VCaP (cell line): Measurements from ENCODE around the gene XPNPEP1.

Experiments used
- H3K27ac ChIP-seq: fragments of 450-650 bp; 2 replicates; pipeline ENCODE4 v1.5.1; 2017
- TF ChIP-seq, protein P1 (sequence below): fragments of 450-650 bp; conservative IDR thresholded peaks from 2 replicates; pipeline ENCODE4 v1.5.1; 2017; ENCODE audit warnings: mild to moderate bottlenecking, moderate library complexity

XPNPEP1 gene

GRCh38 chr10:109939315-109939961 is 16.1 kb upstream of the XPNPEP1 start:
- TF ChIP-seq, protein P1, sequence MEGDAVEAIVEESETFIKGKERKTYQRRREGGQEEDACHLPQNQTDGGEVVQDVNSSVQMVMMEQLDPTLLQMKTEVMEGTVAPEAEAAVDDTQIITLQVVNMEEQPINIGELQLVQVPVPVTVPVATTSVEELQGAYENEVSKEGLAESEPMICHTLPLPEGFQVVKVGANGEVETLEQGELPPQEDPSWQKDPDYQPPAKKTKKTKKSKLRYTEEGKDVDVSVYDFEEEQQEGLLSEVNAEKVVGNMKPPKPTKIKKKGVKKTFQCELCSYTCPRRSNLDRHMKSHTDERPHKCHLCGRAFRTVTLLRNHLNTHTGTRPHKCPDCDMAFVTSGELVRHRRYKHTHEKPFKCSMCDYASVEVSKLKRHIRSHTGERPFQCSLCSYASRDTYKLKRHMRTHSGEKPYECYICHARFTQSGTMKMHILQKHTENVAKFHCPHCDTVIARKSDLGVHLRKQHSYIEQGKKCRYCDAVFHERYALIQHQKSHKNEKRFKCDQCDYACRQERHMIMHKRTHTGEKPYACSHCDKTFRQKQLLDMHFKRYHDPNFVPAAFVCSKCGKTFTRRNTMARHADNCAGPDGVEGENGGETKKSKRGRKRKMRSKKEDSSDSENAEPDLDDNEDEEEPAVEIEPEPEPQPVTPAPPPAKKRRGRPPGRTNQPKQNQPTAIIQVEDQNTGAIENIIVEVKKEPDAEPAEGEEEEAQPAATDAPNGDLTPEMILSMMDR = no peak
- no peak overlapping the region for H3K27ac ChIP-seq

DNA sequence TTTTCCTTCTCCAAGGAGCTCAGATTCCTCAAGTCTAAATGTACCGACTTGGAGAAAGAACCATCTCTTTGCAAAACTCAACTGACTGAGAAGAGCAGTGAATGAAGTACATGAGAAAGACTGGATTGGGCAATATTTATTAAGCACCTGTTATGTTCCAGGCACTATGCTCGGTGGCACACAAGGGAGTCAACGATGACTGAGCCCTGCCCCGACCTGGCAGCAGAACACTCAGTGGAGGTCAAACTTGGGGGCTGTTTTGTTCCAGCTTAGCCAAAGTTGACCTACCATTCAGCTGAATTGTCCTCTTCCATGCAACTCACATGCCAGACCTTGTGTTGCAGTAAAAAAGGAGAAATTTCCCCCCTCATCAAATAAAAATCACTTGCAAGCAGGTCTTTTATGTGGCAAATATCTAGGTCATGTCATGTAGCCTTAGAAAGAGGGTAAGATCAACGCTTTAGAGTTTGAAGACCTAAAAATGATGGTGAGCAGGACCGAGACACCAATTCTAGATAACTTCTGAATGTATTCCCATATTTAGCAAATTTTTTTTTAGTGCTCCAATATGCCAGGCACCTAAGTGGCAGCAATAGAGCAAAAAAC is 14.3 kb upstream of the XPNPEP1 start:
- H3K27ac ChIP-seq = no peak overlapping the region
- TF ChIP-seq, protein P1 = no peak

GRCh38 chr10:109934958-109935793 is 11.9 kb upstream of the XPNPEP1 start:
- no peak overlapping the region for H3K27ac ChIP-seq
- TF ChIP-seq, protein P1 = no peak

GRCh38 chr10:109933984-109934565 is 10.8 kb upstream of the XPNPEP1 start:
- TF ChIP-seq, protein P1 = no peak
- H3K27ac ChIP-seq = no peak overlapping the region

DNA sequence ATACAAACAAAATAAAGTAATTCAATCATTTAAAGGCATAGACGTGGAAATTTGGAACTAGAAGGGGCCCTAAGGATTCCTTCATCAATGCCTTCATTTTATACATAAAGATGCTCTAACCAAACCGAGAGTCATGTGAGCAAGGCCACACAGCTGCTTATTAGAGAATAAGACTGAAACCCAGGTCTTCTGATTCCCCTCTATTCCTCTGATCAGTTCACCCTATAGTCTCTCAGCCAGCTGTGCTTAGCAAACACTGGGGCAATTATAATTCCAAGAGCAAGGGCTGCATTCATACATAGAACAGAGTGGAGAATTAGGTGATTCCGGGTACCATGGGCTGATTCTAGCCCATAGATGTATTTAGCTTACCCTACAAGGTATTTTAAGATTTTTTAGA is 9.7 kb upstream of the XPNPEP1 start:
- no peak overlapping the region for H3K27ac ChIP-seq
- TF ChIP-seq, protein P1 = no peak

DNA sequence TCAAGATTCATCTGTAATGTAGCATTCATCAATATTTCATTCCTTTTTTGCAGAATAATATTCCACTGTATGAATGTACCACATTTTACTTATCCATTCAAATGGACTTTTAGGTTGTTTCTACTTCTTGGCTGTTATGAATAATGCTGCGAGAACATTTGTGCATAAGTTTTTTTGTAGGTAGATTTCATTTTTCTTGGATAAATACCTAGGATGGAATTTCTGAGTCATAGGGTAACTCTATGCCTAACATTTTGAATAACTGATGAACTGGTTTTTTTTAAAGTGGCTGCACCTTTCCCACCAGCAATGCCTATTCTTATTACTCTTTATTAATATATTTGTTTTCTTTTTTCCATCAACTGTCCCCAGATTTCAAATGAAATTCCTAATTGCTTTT is 9.1 kb upstream of the XPNPEP1 start:
- H3K27ac ChIP-seq = no peak overlapping the region
- TF ChIP-seq, protein P1 = no peak

DNA sequence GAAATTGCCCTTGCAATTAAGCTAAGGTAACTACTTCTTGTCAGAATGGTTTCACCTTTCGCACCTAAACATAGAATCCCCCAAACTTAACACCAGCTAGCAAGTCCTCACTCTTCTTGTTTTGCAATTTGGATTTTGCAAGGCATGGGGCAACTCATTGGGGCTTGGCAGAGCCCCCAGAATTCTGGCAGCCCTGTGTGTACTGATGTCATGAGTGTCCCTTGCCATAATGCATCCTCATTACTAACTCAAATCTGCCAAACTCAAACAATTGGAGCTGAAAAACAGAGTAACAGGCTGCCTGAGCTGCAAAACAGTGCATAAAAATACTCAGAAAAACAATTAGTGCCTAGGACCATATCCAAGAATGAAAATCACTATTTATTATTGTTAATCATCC is 7.9 kb upstream of the XPNPEP1 start:
- H3K27ac ChIP-seq = no peak overlapping the region
- TF ChIP-seq, protein P1 = no peak
